Measurements from ENCODE around the gene PRKCE.
"Not testable (repeated sequence)": the region's sequence is repeated elsewhere in the genome, so short reads cannot be mapped to it uniquely, and the experiment has no call there.

The PRKCE gene

DNA sequence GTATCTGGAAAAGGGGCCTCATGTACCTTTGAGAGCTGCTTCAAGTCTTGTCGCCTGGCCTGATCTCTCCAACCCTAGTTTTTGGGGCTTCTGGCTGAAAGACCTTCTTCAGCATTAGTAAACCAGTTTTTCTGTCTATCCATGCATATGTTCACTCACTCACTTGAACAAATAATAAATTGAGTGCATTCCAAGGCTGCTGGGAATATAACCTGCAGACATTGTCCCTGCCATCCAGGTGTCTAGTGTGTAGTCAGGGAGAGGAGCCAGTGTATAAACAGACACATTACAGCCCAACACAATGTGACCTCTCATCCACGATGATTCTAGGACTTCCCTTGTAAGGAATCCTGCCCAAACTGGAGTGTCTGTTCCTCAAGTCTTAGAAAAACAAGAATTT lies 262.1 kb downstream of the PRKCE start:
- no peak for DNase-seq (ENCODE audit: low read depth, low spot score)
- H3K27ac ChIP-seq: no peak overlapping the region

DNA sequence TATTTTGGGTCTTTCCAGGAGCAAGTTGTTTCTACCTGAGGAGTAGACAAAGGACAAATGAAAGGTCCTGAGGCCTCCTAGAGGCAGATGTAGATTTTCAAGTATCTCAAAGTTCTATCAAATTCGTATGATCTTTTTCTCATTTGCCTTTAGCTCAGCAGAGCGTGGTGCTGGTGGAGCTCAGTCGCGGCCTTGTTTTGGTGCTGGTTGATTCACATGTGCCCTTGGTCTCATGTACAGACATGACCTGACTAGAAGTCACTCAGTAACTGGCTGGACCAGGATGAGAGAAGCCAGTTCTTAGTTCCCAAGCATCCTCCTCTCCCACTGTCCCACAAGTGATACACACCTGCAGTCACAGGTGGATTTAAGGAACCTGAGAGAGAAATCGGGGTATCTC lies 264.0 kb downstream of the PRKCE start:
- H3K27ac ChIP-seq: no peak overlapping the region
- no peak for DNase-seq (ENCODE audit: low read depth, low spot score)

DNA sequence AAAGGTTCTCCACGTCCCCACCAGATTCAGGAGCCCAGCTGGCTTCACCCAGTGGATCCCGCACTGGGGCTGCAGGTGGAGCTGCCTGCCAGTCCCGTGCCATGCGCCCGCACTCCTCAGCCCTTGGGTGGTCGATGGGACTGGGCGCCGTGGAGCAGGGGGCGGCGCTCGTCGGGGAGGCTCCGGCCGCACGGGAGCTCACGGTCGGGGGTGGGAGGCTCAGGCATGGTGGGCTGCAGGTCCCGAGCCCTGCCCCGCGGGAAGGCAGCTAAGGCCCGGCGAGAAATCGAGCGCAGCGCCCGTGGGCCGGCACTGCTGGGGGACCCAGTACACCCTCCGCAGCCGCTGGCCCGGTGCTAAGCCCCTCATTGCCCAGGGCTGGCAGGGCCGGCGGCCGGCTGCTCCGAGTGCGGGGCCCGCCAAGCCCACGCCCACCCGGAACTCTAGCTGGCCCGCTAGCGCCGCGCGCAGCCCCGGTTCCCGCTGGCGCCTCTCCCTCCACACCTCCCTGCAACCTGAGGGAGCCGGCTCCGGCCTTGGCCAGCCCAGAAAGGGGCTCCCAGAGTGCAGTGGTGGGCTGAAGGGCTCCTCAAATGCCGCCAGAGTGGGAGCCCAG lies 266.2 kb downstream of the PRKCE start:
- not testable (repeated sequence) for DNase-seq (ENCODE audit: low read depth, low spot score)

DNA sequence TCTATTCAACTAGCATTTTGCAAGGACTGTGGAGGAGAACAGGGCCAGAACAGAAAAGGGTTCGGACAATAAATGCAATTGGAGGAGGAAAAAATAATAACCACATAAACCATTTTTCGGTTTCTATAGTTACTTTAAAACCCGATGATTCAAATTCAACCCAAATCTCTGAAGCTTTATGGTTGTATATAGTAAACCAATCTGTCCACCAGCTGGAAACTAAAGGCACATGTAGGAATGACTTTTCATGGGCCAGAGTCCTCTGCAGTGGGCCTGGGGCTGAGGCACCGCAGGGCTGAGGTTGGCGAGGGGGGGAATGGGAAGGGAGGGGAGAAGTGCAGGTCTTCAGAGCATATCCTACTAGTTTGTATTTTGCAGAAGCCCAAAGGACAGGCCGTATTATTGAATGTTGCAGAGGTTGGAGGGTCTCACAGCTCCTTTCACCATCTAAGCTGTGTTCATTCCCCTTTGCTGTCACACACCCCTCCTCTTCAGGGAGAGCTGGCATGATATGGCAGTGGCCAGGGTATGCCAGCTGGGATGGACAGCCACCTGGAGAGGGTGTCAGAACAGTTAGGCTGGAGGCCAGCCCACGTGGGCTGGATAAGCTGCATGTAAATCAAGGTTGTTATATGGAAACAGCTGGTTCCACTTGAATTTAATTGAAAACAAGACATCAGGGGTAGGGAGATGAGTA lies 267.1 kb downstream of the PRKCE start:
- no peak for DNase-seq (ENCODE audit: low read depth, low spot score)

More for the DNA sequence above, 266.2 kb downstream of the PRKCE start:
- not testable (repeated sequence) for H3K27ac ChIP-seq

DNA sequence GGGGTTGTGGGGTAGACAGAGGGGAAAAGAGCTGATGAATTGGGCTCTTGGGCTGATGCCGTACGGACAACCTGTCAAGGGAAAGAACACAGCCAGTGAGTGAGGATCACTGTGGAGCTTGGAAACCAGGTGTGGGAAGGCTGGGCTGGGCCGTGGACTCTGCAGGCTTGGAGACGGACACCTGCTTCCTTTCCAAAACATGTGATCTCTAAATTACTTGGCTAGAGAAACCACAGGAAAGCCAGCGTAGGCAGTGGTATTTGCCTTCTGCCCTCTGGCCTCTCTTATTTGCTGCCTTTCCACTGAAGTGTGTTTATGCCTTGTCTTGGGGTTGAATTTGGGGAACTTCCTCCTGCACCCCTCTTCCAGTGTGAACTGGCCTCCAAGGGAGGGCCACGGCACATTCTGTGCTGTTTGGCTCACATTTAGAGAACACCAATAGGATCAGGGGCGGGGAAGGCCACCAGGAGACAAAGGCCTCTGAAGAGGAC lies 267.7 kb downstream of the PRKCE start:
- peak overlapping the region; percentile 13 for H3K27ac ChIP-seq
- no peak for DNase-seq (ENCODE audit: low read depth, low spot score)

More for the DNA sequence above, 267.1 kb downstream of the PRKCE start:
- H3K27ac ChIP-seq: no peak overlapping the region

DNA sequence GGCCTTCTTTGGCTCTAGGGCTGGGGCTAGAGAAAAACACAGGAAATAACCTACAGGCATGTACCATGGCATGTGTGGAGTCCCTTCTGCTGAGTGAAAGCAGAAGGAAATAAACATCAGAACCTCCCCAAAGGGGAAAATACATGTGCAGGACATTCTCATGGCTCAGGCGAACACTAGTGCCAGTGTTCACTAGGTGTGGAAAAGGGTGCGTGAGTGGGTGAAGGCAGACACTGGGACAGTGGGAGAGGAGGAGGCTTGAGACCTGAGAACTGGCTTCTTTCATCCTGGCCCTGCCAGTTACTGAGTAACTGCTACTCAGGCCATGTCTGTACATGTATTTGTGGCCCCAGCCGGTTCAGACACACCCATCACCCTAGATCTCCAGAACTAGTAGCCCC lies 268.2 kb downstream of the PRKCE start:
- H3K27ac ChIP-seq: peak overlapping the region; percentile 13
- peak; percentile 16 for DNase-seq (ENCODE audit: low read depth, low spot score)

DNA sequence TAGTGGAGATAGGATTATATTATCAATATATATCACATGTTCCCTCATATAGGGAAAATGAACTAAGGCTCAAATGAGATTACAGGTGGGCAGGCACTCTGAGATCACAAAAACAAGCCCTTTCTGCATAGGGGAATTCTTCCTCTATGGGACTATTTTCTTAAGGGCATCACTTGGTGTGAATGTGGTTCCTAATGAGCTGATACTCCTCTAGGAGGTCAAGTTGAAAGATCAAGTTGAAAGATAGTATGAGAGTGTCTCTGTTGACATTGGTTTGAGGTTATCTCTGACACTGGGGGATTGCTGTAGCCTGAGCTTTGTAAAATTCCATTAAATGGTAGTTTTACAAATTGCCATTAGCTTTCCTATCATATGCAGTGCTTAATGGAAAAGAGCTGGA lies 270.4 kb downstream of the PRKCE start:
- DNase-seq (ENCODE audit: low read depth, low spot score): no peak
- H3K27ac ChIP-seq: no peak overlapping the region

DNA sequence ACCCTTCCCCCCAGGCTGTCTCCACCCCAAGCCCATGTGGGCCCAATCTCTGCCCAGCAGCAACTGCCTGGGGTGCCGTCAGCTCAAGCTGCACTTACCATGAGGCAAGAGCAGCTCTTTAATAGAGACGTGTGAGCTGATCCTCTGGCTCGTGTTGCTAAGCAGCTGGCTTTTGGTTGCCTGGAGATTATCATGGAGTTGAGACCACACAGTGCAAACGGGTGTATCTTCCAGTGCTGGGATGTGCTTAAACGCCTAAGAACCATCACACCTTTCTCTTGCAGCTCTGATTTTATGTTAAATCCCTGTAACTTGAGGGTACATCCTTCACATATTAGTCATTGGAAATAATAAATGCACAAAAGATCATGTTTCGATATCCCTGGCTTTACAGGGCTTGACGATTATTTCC lies 271.1 kb downstream of the PRKCE start:
- H3K27ac ChIP-seq: no peak overlapping the region
- no peak for DNase-seq (ENCODE audit: low read depth, low spot score)

DNA sequence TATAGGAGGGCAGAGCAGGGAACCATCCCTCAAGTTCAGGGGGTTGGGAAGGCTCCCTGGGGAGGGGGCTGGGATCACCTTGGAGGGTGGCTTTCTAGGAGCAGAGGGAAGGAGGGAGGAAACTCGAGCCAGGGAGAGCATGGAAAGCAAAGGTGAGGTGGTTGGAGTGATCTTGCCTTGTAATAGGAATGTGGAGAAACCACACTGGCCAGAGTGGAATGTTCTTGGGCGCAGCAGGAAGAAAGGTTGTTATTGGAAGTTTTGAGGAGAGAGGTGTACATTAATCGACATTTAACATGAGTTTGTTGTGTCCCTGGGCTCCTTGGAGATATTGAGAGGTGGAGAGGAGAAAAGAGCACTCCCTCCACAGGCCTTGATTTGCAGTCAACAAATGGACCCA lies 272.2 kb downstream of the PRKCE start:
- no peak for DNase-seq (ENCODE audit: low read depth, low spot score)
- H3K27ac ChIP-seq: no peak overlapping the region

DNA sequence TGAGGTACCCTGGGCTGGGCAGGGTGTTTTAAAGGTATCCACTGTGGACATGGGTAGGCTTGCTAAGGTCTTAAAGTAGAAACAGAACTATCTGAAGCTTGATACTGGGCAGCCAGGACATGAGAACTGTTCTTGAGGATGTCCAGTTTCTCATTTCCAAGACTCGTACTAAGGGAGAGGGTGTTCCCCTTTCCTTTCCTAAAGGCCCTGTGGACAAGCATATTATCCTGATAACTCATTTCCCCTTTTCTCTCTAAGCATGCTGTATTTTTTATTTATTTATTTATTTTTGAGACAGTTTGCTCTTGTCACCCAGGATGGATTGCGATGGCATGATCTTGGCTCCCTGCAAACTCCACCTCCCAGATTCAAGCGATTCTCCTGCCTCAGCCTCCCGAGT lies 273.6 kb downstream of the PRKCE start:
- no peak overlapping the region for H3K27ac ChIP-seq
- no peak for DNase-seq (ENCODE audit: low read depth, low spot score)

DNA sequence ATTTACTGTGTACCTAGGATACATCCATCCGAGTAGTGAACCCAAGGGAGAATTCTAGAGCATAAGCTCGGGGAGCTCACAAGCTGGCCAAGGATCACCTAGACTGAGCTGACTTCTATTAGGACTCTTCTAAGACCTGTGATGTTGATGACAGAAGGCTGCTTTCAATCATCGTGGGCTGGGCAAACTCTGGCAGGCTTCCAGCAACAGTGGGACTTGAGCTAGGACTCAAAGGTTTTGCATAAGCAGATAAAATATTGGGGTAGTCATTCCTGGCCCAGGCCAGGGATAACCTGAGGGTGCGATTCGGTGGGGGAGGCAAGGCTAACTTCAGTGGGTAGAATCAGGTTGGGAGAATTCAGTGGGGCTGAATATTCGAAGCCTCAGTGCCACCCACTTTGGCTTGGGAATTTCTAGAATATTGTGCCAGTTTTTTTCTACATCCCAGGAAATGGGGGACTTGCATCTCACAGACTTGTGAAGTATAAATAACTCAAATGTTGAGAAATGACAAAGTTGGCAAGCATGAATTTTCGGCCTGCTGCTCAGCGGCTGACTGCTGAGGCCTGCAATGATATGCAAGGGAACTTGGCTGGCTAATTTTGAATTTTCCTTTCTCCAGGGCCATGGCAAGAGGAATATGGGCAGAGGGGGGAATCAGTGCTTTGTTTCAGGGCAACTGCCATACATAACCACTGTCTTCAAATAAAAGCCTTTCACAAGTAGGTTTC lies 274.3 kb downstream of the PRKCE start:
- DNase-seq (ENCODE audit: low read depth, low spot score): no peak
- no peak overlapping the region for H3K27ac ChIP-seq

DNA sequence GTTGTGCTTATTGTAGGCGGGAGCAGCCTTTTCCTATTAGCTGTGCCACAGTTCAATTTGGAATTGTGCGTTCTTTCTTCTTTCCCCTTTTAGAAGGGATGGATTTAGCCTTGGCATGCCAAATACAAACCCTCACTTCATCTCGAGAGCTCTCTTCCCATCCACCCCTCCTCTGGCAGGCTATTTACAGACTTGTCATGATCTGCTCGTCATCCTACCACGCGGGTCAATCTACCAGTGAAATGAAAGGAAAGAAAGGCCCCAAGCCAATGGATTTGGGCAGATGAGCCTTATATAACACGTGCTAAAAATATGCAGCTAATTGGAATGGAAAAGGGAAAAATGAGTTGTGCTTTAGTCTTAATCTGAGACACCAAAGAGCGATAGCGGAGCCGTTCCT lies 277.5 kb downstream of the PRKCE start:
- DNase-seq (ENCODE audit: low read depth, low spot score): no peak
- no peak overlapping the region for H3K27ac ChIP-seq

DNA sequence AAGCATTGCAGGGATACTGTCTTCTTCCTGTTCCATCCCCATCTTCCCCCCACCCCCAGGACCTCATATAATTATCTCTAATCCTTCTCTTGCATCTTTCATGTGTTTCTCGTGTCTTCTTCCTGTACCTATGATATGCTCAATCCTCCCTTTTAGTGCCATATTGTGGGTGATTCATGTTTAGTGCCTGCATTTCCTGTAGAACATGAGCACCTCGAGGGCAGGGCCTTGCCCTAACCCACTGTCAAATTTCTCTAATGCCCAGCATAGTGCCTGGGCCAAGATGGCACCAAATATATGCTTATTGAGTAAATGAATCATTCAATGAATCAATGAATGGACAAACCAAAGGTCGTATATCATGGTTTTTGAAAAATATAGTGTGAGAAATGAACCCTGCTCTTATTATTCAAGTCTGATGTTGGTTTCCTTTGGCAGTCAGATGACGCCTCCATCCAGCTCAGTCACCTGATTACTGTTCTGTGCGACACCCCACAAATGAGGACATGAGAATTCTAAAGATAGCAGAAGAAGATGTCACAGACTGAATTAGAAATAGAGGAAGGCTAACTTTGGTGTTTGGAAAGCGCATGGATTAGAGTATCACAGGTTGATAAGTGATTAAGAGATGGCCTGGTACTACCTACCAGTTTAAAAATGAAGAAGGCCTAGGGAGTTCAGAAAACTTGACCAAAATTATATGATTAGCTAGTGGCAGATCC lies 278.4 kb downstream of the PRKCE start:
- peak overlapping the region; percentile 22 for H3K27ac ChIP-seq
- DNase-seq (ENCODE audit: low read depth, low spot score): no peak

DNA sequence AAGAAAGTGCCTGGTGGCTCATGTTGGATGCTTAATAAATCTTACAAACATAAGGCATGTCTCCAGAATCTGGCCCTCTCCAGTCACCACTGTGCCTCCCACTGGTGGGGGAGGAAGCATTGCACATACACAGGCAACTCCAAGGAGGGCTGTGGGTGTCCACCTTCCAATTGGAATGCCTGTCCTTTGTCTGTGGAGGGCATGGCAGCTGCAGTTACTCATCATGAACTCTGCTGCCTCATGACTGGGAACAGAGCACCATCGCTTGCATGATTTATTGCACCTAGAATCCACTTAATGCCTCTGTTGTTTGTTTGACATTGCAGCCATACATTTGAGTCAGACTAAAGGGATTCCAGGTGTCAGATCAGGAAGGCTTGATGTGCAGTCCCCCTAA lies 278.9 kb downstream of the PRKCE start:
- peak overlapping the region; percentile 22 for H3K27ac ChIP-seq
- DNase-seq (ENCODE audit: low read depth, low spot score): peak; percentile 55

DNA sequence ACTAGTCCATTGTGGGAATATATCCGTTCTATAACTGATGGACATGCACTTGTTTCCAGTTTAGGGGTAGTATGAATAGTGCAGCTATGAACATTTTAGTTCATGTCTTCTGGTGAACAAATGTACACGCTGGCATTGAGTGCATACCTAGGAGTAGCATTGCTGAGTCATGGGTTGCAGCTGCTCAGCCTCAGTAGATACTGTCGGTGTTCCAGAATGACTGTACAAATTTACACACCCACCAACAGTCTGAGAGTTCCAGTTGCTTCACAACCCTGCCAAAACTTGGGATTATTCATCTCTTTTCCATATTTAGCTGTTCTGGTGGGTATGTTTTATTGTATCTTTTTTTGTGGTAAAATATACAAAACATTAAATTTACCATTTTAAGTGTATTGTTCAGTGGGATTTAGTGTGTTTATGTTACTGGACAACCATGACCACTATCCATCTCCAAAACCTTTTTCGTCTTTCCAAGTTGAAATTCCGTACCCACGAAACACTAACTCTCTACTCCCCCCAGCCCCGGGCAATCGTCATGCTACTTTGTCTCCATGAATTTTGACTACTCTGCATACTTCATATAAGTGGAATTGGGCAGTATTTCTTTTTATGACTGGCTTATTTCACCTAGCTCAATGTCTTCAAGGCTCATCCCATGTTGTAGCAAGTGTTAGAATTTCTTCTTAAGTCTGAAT lies 281.0 kb downstream of the PRKCE start:
- peak; percentile 24 for DNase-seq (ENCODE audit: low read depth, low spot score)
- no peak overlapping the region for H3K27ac ChIP-seq

DNA sequence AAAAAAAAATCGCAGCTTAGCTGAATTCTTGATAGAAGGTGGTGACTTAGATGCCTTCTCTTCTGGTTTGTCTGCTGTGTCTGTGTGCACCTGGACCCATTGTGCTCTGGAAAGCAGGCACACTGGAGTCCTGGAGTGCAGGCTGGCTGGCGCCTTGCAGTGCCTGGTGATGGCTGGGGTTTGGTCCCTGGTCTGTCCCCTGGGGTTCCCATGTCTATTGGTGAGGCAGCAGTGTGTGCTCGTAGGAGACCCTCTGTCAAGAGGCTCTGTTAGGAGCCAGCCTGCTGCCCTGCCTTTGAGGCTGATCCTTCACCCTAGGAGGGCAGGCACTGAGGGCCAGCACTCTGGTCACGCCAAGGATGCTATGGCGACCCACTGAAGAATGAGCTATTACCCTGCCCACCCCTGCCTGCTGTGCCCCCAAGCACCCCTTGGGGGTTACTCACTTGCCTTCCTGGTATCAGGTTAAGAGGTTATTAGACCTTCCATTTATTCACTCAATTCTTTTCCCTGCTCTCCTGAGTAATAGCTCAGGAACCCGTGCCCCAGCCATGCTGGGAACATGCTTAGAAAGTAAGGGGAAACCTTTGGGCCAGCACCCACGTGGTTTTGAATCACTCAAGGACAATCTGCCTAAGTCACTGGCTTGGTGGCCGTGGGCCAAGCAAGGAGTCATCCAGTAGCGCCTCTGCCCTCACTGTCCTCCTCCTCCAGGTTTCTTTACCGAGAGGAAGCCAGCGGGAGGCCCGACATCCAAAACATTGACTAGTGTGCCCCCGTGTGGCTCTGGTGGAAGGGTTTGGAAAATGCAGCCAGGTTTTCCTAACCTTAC lies 284.5 kb downstream of the PRKCE start:
- peak; percentile 96 for DNase-seq (ENCODE audit: low read depth, low spot score)
- H3K27ac ChIP-seq: peak overlapping the region; percentile 35

DNA sequence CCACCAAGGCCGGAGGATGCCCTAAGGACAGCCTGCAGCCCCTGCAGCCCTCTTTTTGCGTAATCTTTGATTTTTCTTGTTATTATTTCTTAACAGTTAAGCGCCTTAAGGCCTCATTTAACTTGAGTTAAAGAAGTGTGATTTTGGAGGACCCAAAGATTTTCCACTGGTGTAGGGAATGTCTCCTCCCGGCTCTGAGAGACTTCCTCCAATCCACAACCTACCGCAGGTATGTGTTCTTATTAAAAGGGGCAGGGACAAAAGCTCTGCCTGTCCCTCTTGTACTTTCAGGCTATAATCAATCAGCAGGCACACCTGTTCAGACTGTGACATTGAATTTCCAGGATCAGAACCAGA lies 285.1 kb downstream of the PRKCE start:
- H3K27ac ChIP-seq: no peak overlapping the region
- no peak for DNase-seq (ENCODE audit: low read depth, low spot score)

DNA sequence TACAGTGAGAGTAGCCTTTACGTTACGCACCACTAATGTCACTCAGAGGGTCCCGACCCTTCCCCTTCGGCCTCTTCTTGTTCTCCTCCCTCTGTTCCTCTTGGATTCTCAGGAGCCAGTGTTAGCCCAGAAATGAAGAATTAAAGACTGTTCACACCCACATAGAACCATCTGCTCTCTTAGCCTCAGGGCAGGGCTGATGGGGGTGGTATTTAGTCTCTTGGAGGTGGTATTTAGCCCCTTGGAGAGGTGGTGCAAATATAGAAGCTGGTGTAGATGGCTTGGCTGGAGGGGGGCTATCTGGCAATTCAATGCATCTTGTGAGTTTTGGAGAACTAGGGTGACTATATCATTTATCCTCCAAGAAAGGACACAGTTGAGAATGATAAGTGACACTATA lies 286.5 kb downstream of the PRKCE start:
- no peak for DNase-seq (ENCODE audit: low read depth, low spot score)
- H3K27ac ChIP-seq: peak overlapping the region; percentile 85
